Measurements from ENCODE around the gene CCL4L2. TPM values are rescaled to one million over a fixed set of nuclear protein-coding genes. Genes with fewer than 3 reads are reported as not detected.
"Not testable (repeated sequence)": the region's sequence is repeated elsewhere in the genome, so short reads cannot be mapped to it uniquely, and the experiment has no call there.

The CCL4L2 gene
- total RNA-seq (ENCODE audit: low replicate concordance): not detected in 2 replicates

DNA sequence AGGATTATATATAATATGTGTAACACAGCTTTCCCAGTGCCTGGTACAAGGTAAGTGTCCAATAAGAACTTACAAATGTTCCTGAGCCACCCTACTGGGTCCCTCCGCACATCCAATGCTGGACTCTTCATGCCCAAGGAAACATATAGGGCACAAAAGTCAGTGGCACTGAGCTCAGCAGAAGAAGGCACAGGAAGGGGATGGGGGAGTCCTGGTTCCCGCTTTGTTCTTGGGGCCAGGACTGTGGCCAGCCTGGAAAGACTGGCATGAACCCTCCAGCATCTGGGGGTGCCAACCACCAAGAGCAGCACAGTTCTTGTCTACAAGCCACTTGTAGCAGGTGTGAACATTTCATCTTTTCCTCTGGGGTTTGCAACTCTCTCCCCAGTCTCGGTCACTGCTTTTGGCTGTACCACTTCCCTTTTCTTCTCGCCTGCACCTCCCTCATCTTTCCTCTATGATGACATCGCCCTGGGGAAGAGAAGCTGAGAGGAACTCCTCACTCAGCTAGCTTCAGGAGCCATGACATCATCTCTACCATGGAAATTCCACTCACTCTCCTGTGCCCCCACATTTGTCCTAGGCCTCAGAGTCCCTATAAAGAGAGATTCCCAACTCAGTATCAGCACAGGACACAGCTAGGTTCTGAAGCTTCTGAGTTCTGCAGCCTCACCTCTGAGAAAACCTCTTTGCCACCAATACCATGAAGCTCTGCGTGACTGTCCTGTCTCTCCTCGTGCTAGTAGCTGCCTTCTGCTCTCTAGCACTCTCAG lies at the start of gene CCL4L2:
TSS of gene CCL4L2 (plus strand) at position 625 of the 773 bp plus-strand sequence.
- DNase-seq (ENCODE audit: low read depth); H3K4me3 ChIP-seq (ENCODE audit: low read depth, low read length): not testable (repeated sequence)

- not testable (repeated sequence) for H3K4me3 ChIP-seq (ENCODE audit: low read depth, low read length); DNase-seq (ENCODE audit: low read depth)
Measured at GRCh38 chr17:36168836-36169235, 42.0 kb upstream of the CCL4L2 start.

- not testable (repeated sequence) for DNase-seq (ENCODE audit: low read depth); H3K4me3 ChIP-seq (ENCODE audit: low read depth, low read length)
Measured at GRCh38 chr17:36176536-36176935, 34.3 kb upstream of the CCL4L2 start, which contains the start of gene TBC1D3B. TBC1D3B (minus strand) TSS chr17:36176636; CDS start chr17:36175050, 1,586 bp downstream.

- not testable (repeated sequence) for H3K4me3 ChIP-seq (ENCODE audit: low read depth, low read length); DNase-seq (ENCODE audit: low read depth)
Measured at GRCh38 chr17:36181446-36182175, 29.3 kb upstream of the CCL4L2 start.

GRCh38 chr17:36182176-36183000 lies 28.5 kb upstream of the CCL4L2 start:
- TF ChIP-seq, protein P1, sequence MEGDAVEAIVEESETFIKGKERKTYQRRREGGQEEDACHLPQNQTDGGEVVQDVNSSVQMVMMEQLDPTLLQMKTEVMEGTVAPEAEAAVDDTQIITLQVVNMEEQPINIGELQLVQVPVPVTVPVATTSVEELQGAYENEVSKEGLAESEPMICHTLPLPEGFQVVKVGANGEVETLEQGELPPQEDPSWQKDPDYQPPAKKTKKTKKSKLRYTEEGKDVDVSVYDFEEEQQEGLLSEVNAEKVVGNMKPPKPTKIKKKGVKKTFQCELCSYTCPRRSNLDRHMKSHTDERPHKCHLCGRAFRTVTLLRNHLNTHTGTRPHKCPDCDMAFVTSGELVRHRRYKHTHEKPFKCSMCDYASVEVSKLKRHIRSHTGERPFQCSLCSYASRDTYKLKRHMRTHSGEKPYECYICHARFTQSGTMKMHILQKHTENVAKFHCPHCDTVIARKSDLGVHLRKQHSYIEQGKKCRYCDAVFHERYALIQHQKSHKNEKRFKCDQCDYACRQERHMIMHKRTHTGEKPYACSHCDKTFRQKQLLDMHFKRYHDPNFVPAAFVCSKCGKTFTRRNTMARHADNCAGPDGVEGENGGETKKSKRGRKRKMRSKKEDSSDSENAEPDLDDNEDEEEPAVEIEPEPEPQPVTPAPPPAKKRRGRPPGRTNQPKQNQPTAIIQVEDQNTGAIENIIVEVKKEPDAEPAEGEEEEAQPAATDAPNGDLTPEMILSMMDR (IDR thresholded peaks at IDR 0.05; ENCODE audit: insufficient read depth, low read length): peak; percentile 19
- no peak for DNase-seq (ENCODE audit: low read depth)
- H3K4me3 ChIP-seq (ENCODE audit: low read depth, low read length): peak overlapping the region; percentile 71

DNA sequence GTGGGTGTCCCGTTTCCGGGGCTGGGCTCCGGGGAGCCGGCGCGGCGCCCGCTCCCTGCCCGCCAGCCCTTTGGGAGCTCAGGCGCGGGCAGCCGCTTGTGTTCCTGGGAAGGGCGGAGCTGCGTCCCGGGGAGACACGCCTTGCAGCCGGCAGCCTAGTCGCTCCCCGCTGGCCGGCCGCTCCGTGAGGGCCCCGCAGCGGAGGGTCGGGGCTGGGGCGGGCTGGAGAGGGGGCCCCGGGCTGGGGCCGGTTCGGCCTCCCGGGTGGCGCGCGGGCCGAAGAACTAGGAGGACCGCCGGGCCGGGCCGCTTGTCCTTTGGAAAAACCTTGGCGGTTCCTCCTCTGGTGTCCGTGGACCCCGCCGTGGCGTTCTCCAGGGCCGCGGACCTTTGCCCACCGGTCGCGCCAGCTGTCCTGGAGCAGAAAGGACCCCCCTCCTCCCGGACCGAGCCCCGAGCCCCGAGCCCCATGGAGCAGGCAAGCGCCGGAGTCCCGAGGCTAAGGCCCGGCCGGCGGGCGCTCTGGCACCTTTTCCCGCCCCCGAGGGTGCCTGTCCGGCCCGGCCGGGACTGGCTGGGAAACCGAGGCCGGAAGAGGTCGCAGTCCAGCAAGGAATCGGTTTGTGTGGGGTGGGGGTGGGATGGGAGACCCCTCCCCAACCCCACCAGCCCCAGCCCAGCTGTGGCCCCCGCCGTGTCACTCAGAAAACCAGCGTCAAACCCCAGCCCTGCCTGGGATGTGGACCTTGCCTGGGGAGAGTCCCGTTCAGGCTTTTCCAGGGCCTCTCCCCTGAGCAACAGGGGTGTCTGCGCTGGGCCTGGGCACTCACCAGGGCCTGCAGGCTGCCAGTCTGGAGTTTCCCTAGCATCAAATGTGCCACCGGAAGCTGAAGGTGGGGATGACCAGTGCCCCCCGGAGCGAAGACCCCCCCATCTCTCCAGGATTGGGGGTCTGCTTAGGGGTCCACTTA lies 27.6 kb upstream of the CCL4L2 start:
- TF ChIP-seq, protein P1 (IDR thresholded peaks at IDR 0.05; ENCODE audit: insufficient read depth, low read length): no peak
- peak; percentile 68 for DNase-seq (ENCODE audit: low read depth)
- H3K4me3 ChIP-seq (ENCODE audit: low read depth, low read length): peak overlapping the region; percentile 71

GRCh38 chr17:36184023-36184765 lies 26.7 kb upstream of the CCL4L2 start:
- TF ChIP-seq, protein P1 (IDR thresholded peaks at IDR 0.05; ENCODE audit: insufficient read depth, low read length): no peak
- H3K4me3 ChIP-seq (ENCODE audit: low read depth, low read length): peak overlapping the region; percentile 71
- no peak for DNase-seq (ENCODE audit: low read depth)

GRCh38 chr17:36185416-36185815 lies 25.4 kb upstream of the CCL4L2 start:
- no peak for DNase-seq (ENCODE audit: low read depth)
- no peak overlapping the region for H3K4me3 ChIP-seq (ENCODE audit: low read depth, low read length)
- TF ChIP-seq, protein P1 (IDR thresholded peaks at IDR 0.05; ENCODE audit: insufficient read depth, low read length): no peak

DNA sequence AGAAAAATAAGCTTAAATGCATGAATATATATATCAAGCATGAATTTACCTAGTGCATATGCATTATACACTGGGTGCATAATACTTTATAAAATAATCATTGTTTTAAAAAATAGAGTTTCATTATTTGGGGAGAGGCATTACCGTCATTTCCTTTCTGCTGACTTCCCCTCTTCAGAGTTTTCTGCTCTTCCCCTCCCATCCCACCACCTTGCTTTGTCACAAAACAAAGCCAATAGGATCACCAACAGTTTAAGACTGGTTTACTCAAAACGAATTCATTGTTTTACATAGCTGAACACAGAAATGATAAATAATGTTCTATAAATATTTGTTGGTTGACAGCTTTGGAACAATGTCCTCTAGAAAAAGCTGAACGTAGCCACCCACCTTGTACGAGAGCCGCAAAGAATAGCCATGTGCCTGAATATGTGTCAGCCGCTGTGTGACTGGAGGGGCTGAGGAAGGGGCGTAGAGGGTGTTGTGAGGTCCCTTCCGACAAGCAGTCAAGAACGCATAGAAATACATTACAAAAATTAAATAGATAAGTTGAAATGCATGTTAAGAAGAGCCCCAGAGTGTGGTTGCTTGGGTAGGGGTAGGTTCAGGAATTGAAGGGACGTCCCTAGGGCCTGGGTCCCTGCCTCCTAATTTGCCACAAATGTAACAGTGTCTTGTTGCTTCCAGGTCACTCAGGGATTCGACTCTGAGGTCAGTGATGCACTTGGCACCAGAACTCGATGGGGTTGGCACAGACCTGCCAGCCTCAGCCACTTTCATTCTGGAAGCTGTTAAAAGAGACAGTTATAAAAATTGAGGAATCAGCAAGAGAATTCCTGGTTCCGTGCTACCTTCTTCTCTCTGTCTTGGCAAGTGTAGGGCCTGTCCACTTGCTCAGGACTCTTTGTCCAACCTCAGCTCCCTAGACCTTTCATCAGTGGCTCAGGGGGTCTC lies 23.8 kb upstream of the CCL4L2 start:
- not testable (repeated sequence) for H3K4me3 ChIP-seq (ENCODE audit: low read depth, low read length); DNase-seq (ENCODE audit: low read depth)
